Esophagus squamous epithelium (tissue), 4 donors: ENCODE results near the gene FRMD3.

Experiments used
- CTCF ChIP-seq, 6 experiments: fragments of 450-650 bp in 4 of 6; fragments of 200-600 bp in 2 of 6; sonication (generic) in 2 of 6; IDR thresholded peaks; one replicate each; pipeline ENCODE4 v1.5.1; 2016 to 2019; ENCODE audit warnings: antibody characterized with exemption in 6 of 6, mild to moderate bottlenecking in 4 of 6, moderate library complexity in 4 of 6
- POLR2A ChIP-seq, 4 donors: fragments of 450-650 bp; IDR thresholded peaks; one replicate each; pipeline ENCODE4 v1.6.1; 2017; ENCODE audit warnings: antibody characterized with exemption in 4 of 4, mild to moderate bottlenecking in 4 of 4, moderate library complexity in 3 of 4

GRCh38 chr9:83403527-83404238 is 134.5 kb downstream of the FRMD3 start:
- TF ChIP-seq CTCF (IDR thresholded peaks at IDR 0.05): no peak
- no peak for TF ChIP-seq POLR2A (IDR thresholded peaks at IDR 0.05)
